HepG2 (cell line): ENCODE measurements around the gene KCNK15. TPM values are rescaled to one million over a fixed set of nuclear protein-coding genes. Genes with fewer than 3 reads are reported as not detected.
A peak's percentile ranks its signal among the peaks of the same experiment; 100 is the strongest.
"Not testable (repeated sequence)": the region's sequence is repeated elsewhere in the genome, so short reads cannot be mapped to it uniquely, and the experiment has no call there.

Source experiments
- ATAC-seq: fragments of 200-7000 bp; cut with Tn5 transposase; 3 replicates; pipeline ENCODE4 v1.9.1; 2020; ENCODE audit warnings: mild to moderate bottlenecking, moderate library complexity
- BruUV-seq: library from RNA; stranded (reverse); fragments of 400-500 nt; replicated peaks from 2 replicates; lab custom pipeline; 2021; lab: Mats Ljungman, UMichigan
- CTCF ChIA-PET: fragments of 300-600 bp; formaldehyde crosslinking; extraction: SDS; loops from one replicate; lab custom pipeline; 2021; ENCODE audit warnings: low total read pairs, inconsistent platforms, low intra/inter-chr PET ratio; lab: Yijun Ruan, JAX
- POLR2A ChIA-PET: fragments of 350-600 bp; sonication (Branson Sonifier 250); formaldehyde crosslinking; loops from one replicate; lab custom pipeline; 2020; ENCODE audit warnings: antibody characterized with exemption, inconsistent platforms; lab: Yijun Ruan, JAX
- DNase-seq: peaks from one replicate; pipeline ENCODE4 v3.0.0-alpha.2; 2015; ENCODE audit warnings: low spot score
- FAIRE-seq: peaks from 3 replicates; lab custom pipeline; 2011; peaks lifted over from hg19 to GRCh38; lab: Jason Lieb, UNC
- H2AFZ ChIP-seq: one replicate; pipeline ENCODE4 v1.6.1; 2011; ENCODE audit warnings: low read length, inconsistent platforms
- H3K27ac ChIP-seq: fragments of 300-600 bp; 3 replicates; pipeline ENCODE4 v1.8.0; 2011; ENCODE audit warnings: mixed run types, mild to moderate bottlenecking, mixed read lengths, low read length, inconsistent platforms; ENCODE audit not compliant: insufficient read depth; ENCODE audit errors: extremely low read length
- H3K27me3 ChIP-seq, 2 experiments: fragments of 200-600 bp in 1 of 2; 2 replicates in 1 of 2; 3 replicates in 1 of 2; pipeline versions ENCODE4 v1.6.0 to v1.8.0; 2011; ENCODE audit warnings: low read length in 2 of 2, mild to moderate bottlenecking in 2 of 2, moderate library complexity in 2 of 2, inconsistent platforms in 1 of 2; ENCODE audit not compliant: insufficient read depth in 2 of 2, control insufficient read depth in 1 of 2
- H3K36me3 ChIP-seq, 2 experiments: fragments of 200-600 bp in 1 of 2; replicated peaks in 1 of 2; 2 replicates in 1 of 2; 3 replicates in 1 of 2; pipeline versions ENCODE4 v1.5.1 to v1.8.0; 2011; ENCODE audit warnings: low read length in 2 of 2, inconsistent platforms in 1 of 2; ENCODE audit not compliant: insufficient read depth in 2 of 2, control insufficient read depth in 1 of 2
- H3K4me1 ChIP-seq: 2 replicates; pipeline ENCODE4 v1.5.1; 2012; ENCODE audit warnings: low read length, inconsistent platforms; ENCODE audit not compliant: insufficient read depth
- H3K4me2 ChIP-seq: 2 replicates; pipeline ENCODE4 v1.6.0; 2011; ENCODE audit warnings: low read depth, low read length, inconsistent platforms
- H3K4me3 ChIP-seq, 3 experiments: fragments of 200-600 bp in 1 of 3; sonication (generic), shearing (Covaris generic) in 1 of 3; replicated peaks in 1 of 3; 2 replicates each; pipeline ENCODE4 v1.5.1; 2011 to 2016; ENCODE audit warnings: low read length in 3 of 3, inconsistent platforms in 2 of 3, low read depth in 2 of 3, mild to moderate bottlenecking in 2 of 3, control low read depth in 1 of 3, mixed read lengths in 1 of 3; ENCODE audit not compliant: insufficient read depth in 1 of 3
- H3K79me2 ChIP-seq: one replicate; pipeline ENCODE4 v1.6.1; 2011; ENCODE audit warnings: low read length, inconsistent platforms; ENCODE audit not compliant: insufficient read depth
- H3K9ac ChIP-seq: 2 replicates; pipeline ENCODE4 v1.6.0; 2011; ENCODE audit warnings: mild to moderate bottlenecking, low read depth, low read length, inconsistent platforms; ENCODE audit not compliant: insufficient read depth
- H3K9me3 ChIP-seq: 2 replicates; pipeline ENCODE4 v1.5.1; 2012; ENCODE audit warnings: mild to moderate bottlenecking, low read length
- H4K20me1 ChIP-seq: 2 replicates; pipeline ENCODE4 v1.6.0; 2011; ENCODE audit warnings: inconsistent platforms, mild to moderate bottlenecking, low read length, moderate library complexity; ENCODE audit not compliant: insufficient read depth
- GTF2F1 ChIP-seq: fragments of 150-350 bp; IDR thresholded peaks from 2 replicates; pipeline ENCODE4 v1.6.1; 2014; ENCODE audit warnings: low read length
- HMG20A ChIP-seq: IDR thresholded peaks from 2 replicates; pipeline ENCODE4 v1.6.1; 2016; ENCODE audit warnings: borderline replicate concordance
- MAFF ChIP-seq: IDR thresholded peaks from 2 replicates; pipeline ENCODE4 v1.6.1; 2011; ENCODE audit warnings: low read depth, low read length, improper control_type of control experiment
- MAX ChIP-seq: IDR thresholded peaks from 2 replicates; pipeline ENCODE4 v1.6.1; 2012; ENCODE audit warnings: inconsistent platforms
- ZNF335 ChIP-seq: sonication (generic); formaldehyde crosslinking; IDR thresholded peaks from 2 replicates; pipeline ENCODE4 v1.4.0; 2020; ENCODE audit warnings: missing genetic modification reagents
- WGBS: methylation state at CpG from one replicate; pipeline ENCODE4 v1.1.6; 2017; ENCODE audit warnings: low lambda C conversion rate; 5-methylcytosine and 5-hydroxymethylcytosine counted together
- in situ Hi-C: cut with HindIII; loops from 2 replicates; pipeline ENCODE4 v1.10.0; 2017; ENCODE audit warnings: low pct_unique_long_range_greater_than_20kb; ENCODE audit not compliant: extremely low pct_ligation_motif_present
- intact Hi-C: fragments of 100-400 bp; cut with micrococcal nuclease; formaldehyde crosslinking; loops from one replicate; pipeline ENCODE4 v1.10.0; 2022; ENCODE audit not compliant: unreplicated experiment
- polyA plus RNA-seq, 8 experiments: library from polyadenylated mRNA; depleted of rRNA in 3 of 8; stranded (reverse) in 7 of 8; unstranded in 1 of 8; fragments of >200 nt; fragmentation: Illumina TruSeq in 4 of 8; extraction: Trizol in 4 of 8; gene quantifications; 2 replicates each; pipeline versions ENCODE4 v1.2.1 to v1.2.3, GENCODE V29; 2011 to 2016; ENCODE audit warnings: low read depth in 4 of 8, missing spikeins in 1 of 8, mixed read lengths in 1 of 8; ENCODE audit not compliant: insufficient read depth in 1 of 8
- total RNA-seq, 5 experiments: library from RNA; depleted of rRNA; stranded (reverse); fragments of >200 nt; fragmentation: Illumina TruSeq; extraction: Trizol; gene quantifications; 2 replicates each; pipeline ENCODE4 v1.2.3, GENCODE V29; 2016; ENCODE audit warnings: low read depth in 1 of 5

The KCNK15 gene
- total and polyA plus RNA-seq, 2 of the 13 experiments (the other 11 are each of a cell fraction or from before 2014, with no cell fraction given): 0.03 TPM; not detected in 1

GRCh38 chr20:44761423-44761822 lies 15.8 kb downstream of the KCNK15 start:
- Histone ChIP-seq H3K9ac (no peak overlapping the region), H3K4me1 (no peaks in the 10 kb centered on the region), H3K27ac (no peak overlapping the region), H3K27me3 (peaks cover 2 to 67% of the 10 kb centered on the region in 2 experiments; a peak in 3 of 5 replicates), H3K4me3 (no peak overlapping the region), H3K79me2 (no peaks in the 10 kb centered on the region), H4K20me1 (no peaks in the 10 kb centered on the region), H3K4me2 (no peak overlapping the region), H3K9me3 (no peaks in the 10 kb centered on the region), H3K36me3 (no peaks in the 10 kb centered on the region), H2AFZ (no peak overlapping the region)
- ChIA-PET CTCF (no interaction called here), POLR2A (no interaction called here)
- in situ Hi-C loops: no loop called here
- WGBS: 18% methylated on average over 3 of the region's 3 CpGs
- BruUV-seq: no TSS peak
- no peak for DNase-seq
- intact Hi-C loops: no loop called here
- no peak for ATAC-seq
- TF ChIP-seq MAFF (0 out of 2 replicates have a peak, but pooled peaks have one; percentile 4), HMG20A (CRISPR knock-in tag) (no peak)
- no peak for FAIRE-seq

- FAIRE-seq: no peak
- H2AFZ ChIP-seq: no peak overlapping the region
- H3K4me3 ChIP-seq: no peak overlapping the region
- CTCF ChIA-PET: no interaction called here
- POLR2A ChIA-PET: no interaction called here
- H3K79me2 ChIP-seq: no peaks in the 10 kb centered on the region
- H3K27ac ChIP-seq: no peak overlapping the region
- no TSS peak for BruUV-seq
- H3K27me3 ChIP-seq: peaks cover 0 to 55% of the 10 kb centered on the region in 2 experiments; a peak in 2 of 5 replicates
- no peak overlapping the region for H3K4me2 ChIP-seq
- H3K4me1 ChIP-seq: no peaks in the 10 kb centered on the region
- no peak for DNase-seq
- intact Hi-C loops (no loop called here), in situ Hi-C loops (no loop called here)
- H3K9ac ChIP-seq: no peak overlapping the region
- no peak for TF ChIP-seq GTF2F1
- TF ChIP-seq ZNF335 (CRISPR knock-in tag): no peak
- TF ChIP-seq MAX: no peak
- no peaks in the 10 kb centered on the region for H3K9me3 ChIP-seq
- no peak for ATAC-seq
- H3K36me3 ChIP-seq: no peaks in the 10 kb centered on the region
- no peaks in the 10 kb centered on the region for H4K20me1 ChIP-seq
- 23% methylated on average over 7 of the region's 10 CpGs for WGBS
Measured at GRCh38 chr20:44762466-44763140, 16.9 kb downstream of the KCNK15 start.

GRCh38 chr20:44763798-44764197 lies 18.1 kb downstream of the KCNK15 start:
- H3K27me3 ChIP-seq: peaks cover 0 to 46% of the 10 kb centered on the region in 2 experiments; a peak in 2 of 5 replicates
- H3K79me2 ChIP-seq, POLR2A ChIA-PET, H2AFZ ChIP-seq, H3K36me3 ChIP-seq, H3K4me3 ChIP-seq, H3K4me1 ChIP-seq, H3K9ac ChIP-seq, DNase-seq, H4K20me1 ChIP-seq, H3K27ac ChIP-seq, in situ Hi-C loops, BruUV-seq, CTCF ChIA-PET, H3K4me2 ChIP-seq, H3K9me3 ChIP-seq, ATAC-seq, FAIRE-seq, intact Hi-C loops: not testable (repeated sequence)
- WGBS: 5% methylated on average over 3 of the region's 3 CpGs
